Measurements from ENCODE around the gene GPATCH2. TPM values are rescaled to one million over a fixed set of nuclear protein-coding genes. Genes with fewer than 3 reads are reported as not detected.

Gene GPATCH2
- total and polyA plus RNA-seq, 2 donors (not counting 1 experiment from before 2014, with no cell fraction given), result 4.7 to 14.7 TPM

GRCh38 chr1:217647791-217648190, 16.9 kb upstream of the GPATCH2 start:
- Histone ChIP-seq H2AFZ (ENCODE audit: insufficient read depth, low read depth, low read length, poor library complexity, severe bottlenecking) (no peak overlapping the region), H3K4me2 (replicated peaks; ENCODE audit: low read depth, low read length, poor library complexity, severe bottlenecking) (no peak overlapping the region), H3K9me3 (ENCODE audit: control extremely low read depth in 1 of 3, control insufficient read depth in 2 of 3, insufficient read depth in 1 of 3, low read length in 2 of 3) (peaks cover 0 to 2% (median 0%) of the 10 kb centered on the region in 3 donors), H3K36me3 (replicated peaks in 1 of 2; ENCODE audit: control extremely low read depth in 1 of 2, control insufficient read depth in 1 of 2, extremely low read depth in 1 of 2, insufficient read depth in 2 of 2, low read length in 1 of 2) (no peaks in the 10 kb centered on the region), H3K79me2 (ENCODE audit: control insufficient read depth, insufficient read depth, low read length) (no peaks in the 10 kb centered on the region), H4K20me1 (ENCODE audit: control insufficient read depth, insufficient read depth, low read length, poor library complexity, severe bottlenecking) (no peaks in the 10 kb centered on the region), H3K27me3 (replicated peaks in 1 of 4; ENCODE audit: control extremely low read depth in 1 of 4, control insufficient read depth in 3 of 4, insufficient read depth in 4 of 4, low read length in 3 of 4) (no peaks in the 10 kb centered on the region), H3K9ac (ENCODE audit: low read length) (no peak overlapping the region), H3K4me3 (ENCODE audit: control extremely low read depth in 1 of 5, extremely low read depth in 1 of 5, insufficient read depth in 1 of 5, low read depth in 2 of 5, low read length in 4 of 5) (no peak overlapping the region), H3K4me1 (ENCODE audit: control insufficient read depth in 2 of 2, insufficient read depth in 2 of 2, low read length in 2 of 2) (no peaks in the 10 kb centered on the region), H3K27ac (ENCODE audit: low read length in 2 of 2) (no peak overlapping the region)
- TF ChIP-seq CTCF (IDR thresholded peaks at IDR 0.05), result no peak
- TF ChIP-seq EZH2 (IDR thresholded peaks at IDR 0.05; ENCODE audit: borderline replicate concordance, insufficient read depth, low read depth, low read length, poor library complexity, severe bottlenecking), result no peak
- WGBS (ENCODE audit: insufficient coverage), result 90% methylated on average over 9 of the region's 13 CpGs
- intact Hi-C loops (cut with micrococcal nuclease), result no loop called here
- DNase-seq, result no peak
- ChIA-PET POLR2A (no interaction called here), CTCF (no interaction called here)
- no peaks in the 10 kb centered on the region for H3K9me3 Mint-ChIP-seq (ENCODE audit: insufficient read depth)
- no peak overlapping the region for H3K4me3 Mint-ChIP-seq
- no peak for ATAC-seq (ENCODE audit: low read depth)
- H3K4me1 Mint-ChIP-seq, result no peaks in the 10 kb centered on the region
- peaks cover 13% of the 10 kb centered on the region for H3K27me3 Mint-ChIP-seq
- H3K27ac Mint-ChIP-seq, result no peak overlapping the region

- TF ChIP-seq EZH2 (IDR thresholded peaks at IDR 0.05; ENCODE audit: borderline replicate concordance, insufficient read depth, low read depth, low read length, poor library complexity, severe bottlenecking) (no peak), CTCF (IDR thresholded peaks at IDR 0.05) (no peak)
- H3K4me3 ChIP-seq (ENCODE audit: control extremely low read depth in 1 of 5, extremely low read depth in 1 of 5, insufficient read depth in 1 of 5, low read depth in 2 of 5, low read length in 4 of 5), result no peak overlapping the region
- peaks cover 0 to 1% (median 0%) of the 10 kb centered on the region in 3 donors for H3K9me3 ChIP-seq (ENCODE audit: control extremely low read depth in 1 of 3, control insufficient read depth in 2 of 3, insufficient read depth in 1 of 3, low read length in 2 of 3)
- DNase-seq, result no peak
- no peak for ATAC-seq (ENCODE audit: low read depth)
- peaks cover 0 to 4% (median 1%) of the 10 kb centered on the region in 4 experiments for H3K27me3 ChIP-seq (replicated peaks in 1 of 4; ENCODE audit: control extremely low read depth in 1 of 4, control insufficient read depth in 3 of 4, insufficient read depth in 4 of 4, low read length in 3 of 4)
- no peaks in the 10 kb centered on the region for H3K9me3 Mint-ChIP-seq (ENCODE audit: insufficient read depth)
- H3K4me2 ChIP-seq (replicated peaks; ENCODE audit: low read depth, low read length, poor library complexity, severe bottlenecking), result no peak overlapping the region
- H2AFZ ChIP-seq (ENCODE audit: insufficient read depth, low read depth, low read length, poor library complexity, severe bottlenecking), result no peak overlapping the region
- H3K27ac ChIP-seq (ENCODE audit: low read length in 2 of 2), result no peak overlapping the region
- 75% methylated on average over 2 of the region's 6 CpGs for WGBS (ENCODE audit: insufficient coverage)
- H3K4me1 Mint-ChIP-seq, result no peaks in the 10 kb centered on the region
- intact Hi-C loops (cut with micrococcal nuclease), result no loop called here
- no peak overlapping the region for H3K4me3 Mint-ChIP-seq
- CTCF ChIA-PET, result no interaction called here
- H3K27ac Mint-ChIP-seq, result no peak overlapping the region
- H3K27me3 Mint-ChIP-seq, result peaks cover 16% of the 10 kb centered on the region
- no peaks in the 10 kb centered on the region for H3K4me1 ChIP-seq (ENCODE audit: control insufficient read depth in 2 of 2, insufficient read depth in 2 of 2, low read length in 2 of 2)
- POLR2A ChIA-PET, result no interaction called here
- H4K20me1 ChIP-seq (ENCODE audit: control insufficient read depth, insufficient read depth, low read length, poor library complexity, severe bottlenecking), result no peaks in the 10 kb centered on the region
- H3K79me2 ChIP-seq (ENCODE audit: control insufficient read depth, insufficient read depth, low read length), result no peaks in the 10 kb centered on the region
- H3K36me3 ChIP-seq (replicated peaks in 1 of 2; ENCODE audit: control extremely low read depth in 1 of 2, control insufficient read depth in 1 of 2, extremely low read depth in 1 of 2, insufficient read depth in 2 of 2, low read length in 1 of 2), result no peaks in the 10 kb centered on the region
- no peak overlapping the region for H3K9ac ChIP-seq (ENCODE audit: low read length)
Observed at GRCh38 chr1:217642455-217642854, 11.6 kb upstream of the GPATCH2 start.
